GM12891 (cell line): ENCODE results near the gene DYNLT1.
"Not testable (repeated sequence)": the region's sequence is repeated elsewhere in the genome, so short reads cannot be mapped to it uniquely, and the experiment has no call there.

Source experiments
- DNase-seq: peaks from one replicate; pipeline ENCODE4 v3.0.0; 2011; ENCODE audit warnings: low spot score; ENCODE audit not compliant: insufficient read length
- FAIRE-seq: peaks from 2 replicates; lab custom pipeline; 2011; peaks lifted over from hg19 to GRCh38; lab: Jason Lieb, UNC
- PAX5 ChIP-seq: IDR thresholded peaks from 2 replicates; pipeline ENCODE4 v1.6.1; 2011; ENCODE audit warnings: low read length, moderate library complexity, mild to moderate bottlenecking; ENCODE audit not compliant: insufficient read depth, severe bottlenecking
- POLR2A ChIP-seq: IDR thresholded peaks from 2 replicates; pipeline ENCODE4 v1.6.1; 2011; ENCODE audit warnings: low read depth, low read length, control low read depth
- POLR2AphosphoS5 ChIP-seq: IDR thresholded peaks from 2 replicates; pipeline ENCODE4 v1.6.1; 2011; ENCODE audit warnings: low read depth, low read length, control low read depth
- POU2F2 ChIP-seq: IDR thresholded peaks from 2 replicates; pipeline ENCODE4 v1.6.1; 2011; ENCODE audit warnings: low read depth, mild to moderate bottlenecking, control low read depth, low read length, moderate library complexity
- SPI1 ChIP-seq: IDR thresholded peaks from 2 replicates; pipeline ENCODE4 v1.6.1; 2011; ENCODE audit warnings: low read depth, low read length, control low read depth
- TAF1 ChIP-seq: IDR thresholded peaks from 2 replicates; pipeline ENCODE4 v1.6.1; 2011; ENCODE audit warnings: low read depth, low read length, control low read depth

The DYNLT1 gene

DNA sequence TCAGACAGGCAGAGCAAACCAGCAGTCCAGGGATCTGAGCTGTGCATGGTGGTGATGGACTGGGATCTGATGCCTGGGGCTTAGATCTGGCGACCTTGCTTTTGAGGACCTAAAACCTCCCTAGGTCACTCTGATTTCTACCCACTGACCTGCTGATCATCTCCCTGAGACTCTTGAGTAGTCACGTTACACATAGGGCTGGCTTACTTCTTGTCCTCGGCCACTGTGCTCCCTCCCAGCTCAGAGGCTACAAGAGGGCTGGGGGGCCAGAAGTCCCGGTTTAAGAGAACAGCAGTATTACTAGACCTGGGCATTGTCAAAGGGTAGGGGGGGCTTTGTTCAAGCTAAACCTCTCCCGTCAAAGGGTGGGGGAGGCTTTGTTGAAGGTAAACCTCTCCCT, 5.5 kb downstream of the DYNLT1 start:
- DNase-seq (no peak), FAIRE-seq (no peak)
- TF ChIP-seq TAF1, result no peak

DNA sequence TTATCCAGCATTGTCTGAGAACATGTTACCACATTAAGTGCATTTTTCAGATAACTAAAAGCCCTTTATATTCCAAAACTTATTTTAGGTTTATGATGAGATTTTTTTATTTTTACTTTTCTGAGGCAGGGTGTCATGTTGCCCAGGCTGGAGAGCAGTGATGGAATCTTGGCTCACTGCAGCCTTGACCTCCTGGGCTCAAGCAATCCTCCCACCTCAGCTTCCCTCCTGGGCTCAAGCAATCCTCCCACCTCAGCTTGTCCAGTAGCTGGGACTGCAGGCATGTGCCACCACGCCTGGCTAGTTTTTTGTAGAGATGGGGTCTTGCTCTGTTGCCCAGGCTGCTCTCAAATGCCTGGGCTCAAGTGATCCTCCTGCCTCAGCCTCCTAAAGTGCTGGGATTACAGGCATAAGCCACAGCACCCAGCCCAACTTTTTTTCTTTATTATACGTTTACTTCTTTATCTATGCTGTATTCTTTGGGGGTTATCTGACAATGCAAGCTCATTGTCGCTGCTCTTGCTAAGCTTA, 6.2 kb downstream of the DYNLT1 start:
- TF ChIP-seq TAF1 (no peak), SPI1 (no peak), POLR2A (no peak), POU2F2 (no peak), PAX5 (no peak)
- FAIRE-seq (no peak), DNase-seq (no peak)

DNA sequence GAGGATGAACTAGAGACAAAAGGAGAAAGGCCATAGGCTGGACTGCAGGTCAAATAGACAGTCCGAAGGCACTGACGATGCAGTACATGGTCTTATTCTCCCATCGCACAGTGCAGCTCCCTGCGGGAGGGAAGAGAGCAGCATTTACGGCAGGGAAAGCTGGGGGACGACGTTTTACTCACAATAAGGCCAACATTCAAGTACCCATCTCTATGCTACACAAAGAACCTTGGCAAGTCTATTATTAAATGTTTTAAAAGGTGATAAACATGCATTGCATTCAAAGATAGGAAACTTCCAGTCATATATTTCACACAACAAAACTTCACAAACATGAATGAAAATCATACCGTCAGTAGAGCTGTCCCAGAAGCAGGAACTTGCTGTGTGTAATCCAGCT, 7.8 kb downstream of the DYNLT1 start:
- FAIRE-seq, result no peak
- TF ChIP-seq TAF1, result no peak
- TF ChIP-seq SPI1, result no peak
- no peak for DNase-seq

DNA sequence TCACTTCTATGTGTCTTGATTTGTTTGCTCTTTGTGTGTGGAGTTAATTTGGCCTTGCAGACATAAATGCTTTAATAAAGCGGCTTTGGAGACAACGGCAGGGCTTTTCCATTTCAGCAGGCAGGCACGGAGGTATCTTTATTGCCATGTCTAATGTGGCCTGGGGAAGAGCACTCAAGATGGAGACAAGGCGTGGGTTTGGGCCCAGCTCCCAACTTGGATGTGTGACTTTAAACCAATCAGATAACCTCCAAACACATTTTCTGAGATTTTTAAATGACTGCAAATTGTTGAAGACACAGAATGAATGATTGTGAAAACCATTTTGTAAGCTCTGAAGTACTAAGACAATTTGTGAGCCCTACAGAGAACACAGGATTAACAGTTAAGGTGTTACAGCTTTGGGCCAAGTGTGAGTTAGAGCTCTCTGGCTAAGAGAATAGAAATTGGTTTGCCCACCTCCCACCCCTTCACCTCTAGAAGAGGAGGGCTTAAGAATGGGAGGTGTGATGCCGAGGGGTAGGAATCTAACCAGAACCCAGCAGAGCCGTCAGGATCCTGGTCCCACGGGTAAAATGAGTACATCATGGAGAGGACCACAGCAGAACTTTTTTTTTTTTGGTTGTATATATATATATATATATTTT, 9.0 kb downstream of the DYNLT1 start:
- FAIRE-seq (no peak), DNase-seq (no peak)
- TF ChIP-seq SPI1, result no peak
- TF ChIP-seq POLR2A, result no peak
- TF ChIP-seq POU2F2, result no peak
- TF ChIP-seq POLR2AphosphoS5, result no peak
- no peak for TF ChIP-seq PAX5
- no peak for TF ChIP-seq TAF1

DNA sequence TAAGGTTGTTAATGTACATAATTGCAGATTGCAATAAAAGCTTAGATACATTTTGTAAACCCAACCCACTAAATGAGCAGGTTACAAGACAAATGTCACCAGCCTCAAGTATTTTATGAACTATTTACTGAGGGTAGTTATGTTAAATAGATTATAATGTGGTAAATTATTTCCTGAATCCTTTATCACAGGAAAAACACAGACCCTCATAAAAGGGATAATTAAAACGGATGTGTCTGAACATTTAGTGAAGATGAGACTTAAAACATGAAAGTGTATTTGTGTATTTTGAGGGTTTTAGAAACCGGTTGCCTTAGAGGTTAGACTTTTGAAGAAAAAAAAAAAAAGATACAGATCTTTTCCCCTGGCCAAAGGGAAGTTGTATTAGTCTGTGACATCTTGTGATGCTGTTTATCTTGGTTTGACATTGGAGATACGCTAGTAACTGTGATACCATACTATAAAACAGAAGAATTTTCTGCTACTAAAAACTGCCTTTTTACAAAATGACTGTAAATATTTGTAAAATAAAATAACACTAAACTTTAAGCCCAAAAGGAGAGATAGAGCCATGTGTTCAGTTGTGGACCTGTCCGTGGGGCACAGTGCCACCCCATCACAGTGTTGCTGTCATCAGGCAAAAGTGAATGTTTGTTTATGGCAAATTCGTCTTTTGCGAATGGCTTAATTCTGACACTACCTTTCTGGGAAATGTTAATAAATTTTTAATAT, 9.7 kb downstream of the DYNLT1 start:
- no peak for DNase-seq
- TF ChIP-seq SPI1 (no peak), POLR2A (no peak; the same call in 1 of the 2 replicates), POLR2AphosphoS5 (no peak), PAX5 (no peak), POU2F2 (no peak), TAF1 (no peak)

DNA sequence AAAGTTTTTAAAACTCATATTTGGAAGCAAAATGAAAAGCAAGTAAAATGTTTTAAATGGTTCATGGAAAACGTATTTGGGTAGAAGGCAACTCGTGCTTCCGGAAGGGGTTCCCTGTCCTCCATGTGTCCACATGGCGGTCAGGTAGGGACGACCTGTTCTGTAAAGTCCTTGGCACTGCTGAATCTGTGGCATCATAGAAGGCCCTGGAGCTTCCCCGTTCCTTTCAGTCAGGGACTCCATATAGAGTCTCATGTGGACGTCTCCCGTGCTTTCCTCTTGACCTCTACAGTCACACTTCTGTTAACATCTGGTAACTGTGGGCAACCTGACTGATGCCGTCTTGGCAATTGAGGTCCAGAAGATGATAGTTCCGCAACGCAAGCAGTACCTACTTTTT, 11.4 kb downstream of the DYNLT1 start:
- FAIRE-seq, result no peak
- no peak for DNase-seq
- TF ChIP-seq TAF1 (no peak), SPI1 (no peak), PAX5 (no peak), POU2F2 (no peak), POLR2A (no peak), POLR2AphosphoS5 (no peak)

More for the DNA sequence above, 9.7 kb downstream of the DYNLT1 start:
- no peak for FAIRE-seq

DNA sequence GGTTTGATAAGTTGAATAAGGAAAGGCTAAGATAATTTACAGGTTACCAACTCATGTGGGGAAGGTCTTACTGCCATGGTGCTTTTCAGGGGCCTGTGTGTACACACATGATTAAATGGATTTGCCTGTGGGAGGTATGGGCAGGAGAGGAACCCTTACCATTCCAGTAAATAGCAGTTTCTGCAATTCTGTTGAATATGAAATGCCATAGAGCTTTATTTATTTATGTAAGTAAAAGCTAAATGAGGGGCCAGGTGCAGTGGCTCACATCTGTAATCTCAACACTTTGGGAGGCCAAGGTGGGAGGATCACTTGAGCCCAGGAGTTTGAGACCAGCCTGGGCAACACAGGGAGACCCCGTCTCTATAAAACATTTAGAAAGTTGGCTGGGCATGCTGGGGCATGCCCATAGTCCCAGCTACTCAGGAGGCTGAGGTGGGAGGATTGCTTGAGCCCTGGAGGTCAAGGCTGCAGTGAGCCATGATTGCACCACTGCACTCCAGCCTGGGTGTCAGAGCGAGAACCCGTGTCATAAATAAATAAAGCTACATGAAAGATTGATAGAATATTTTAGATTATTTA, 11.9 kb downstream of the DYNLT1 start:
- DNase-seq, FAIRE-seq: not testable (repeated sequence)

DNA sequence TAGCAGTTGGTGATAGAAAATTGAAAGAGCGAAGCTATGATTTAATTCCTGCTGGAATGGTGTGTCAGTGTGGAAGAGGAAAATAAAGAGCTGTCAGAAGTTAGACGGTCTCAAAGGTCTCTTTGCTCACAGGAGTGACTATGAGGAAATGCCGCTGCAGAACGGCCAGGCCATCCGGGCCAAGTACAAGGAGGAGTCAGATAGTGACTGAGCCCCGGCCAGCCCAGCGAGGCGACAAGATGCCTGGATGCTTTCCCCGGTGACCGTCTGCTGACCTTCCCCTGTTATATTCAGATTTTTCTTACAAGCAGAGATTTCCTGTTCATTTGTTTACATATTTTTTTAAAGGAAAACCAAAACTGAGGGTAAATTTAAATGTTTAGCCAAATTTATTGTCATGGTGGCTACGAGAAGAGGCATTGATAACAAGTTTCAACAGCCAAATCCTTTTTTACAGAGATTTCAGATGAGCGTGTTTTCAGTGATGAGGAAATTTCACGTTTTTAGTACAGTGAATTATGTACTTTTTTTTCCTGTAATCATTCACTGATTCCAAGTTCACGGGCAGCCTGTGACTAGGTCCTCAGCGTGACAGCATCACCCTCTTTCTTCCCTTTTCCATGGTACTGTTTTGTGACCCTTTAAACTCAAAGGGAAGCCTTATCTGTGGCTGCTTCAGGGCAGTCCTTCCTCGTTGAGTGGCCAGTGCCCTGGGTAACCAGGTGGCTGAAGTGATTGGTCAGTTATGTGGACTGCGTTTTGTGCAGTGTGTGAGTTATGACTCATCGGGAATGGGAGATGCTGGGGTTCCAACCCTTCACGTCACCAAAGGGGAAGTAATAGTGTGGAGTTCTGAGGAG, 12.6 kb downstream of the DYNLT1 start:
- no peak for DNase-seq
- TF ChIP-seq TAF1 (no peak), PAX5 (no peak), SPI1 (no peak), POLR2A (no peak), POU2F2 (no peak), POLR2AphosphoS5 (no peak)
- peak; percentile 82 for FAIRE-seq

DNA sequence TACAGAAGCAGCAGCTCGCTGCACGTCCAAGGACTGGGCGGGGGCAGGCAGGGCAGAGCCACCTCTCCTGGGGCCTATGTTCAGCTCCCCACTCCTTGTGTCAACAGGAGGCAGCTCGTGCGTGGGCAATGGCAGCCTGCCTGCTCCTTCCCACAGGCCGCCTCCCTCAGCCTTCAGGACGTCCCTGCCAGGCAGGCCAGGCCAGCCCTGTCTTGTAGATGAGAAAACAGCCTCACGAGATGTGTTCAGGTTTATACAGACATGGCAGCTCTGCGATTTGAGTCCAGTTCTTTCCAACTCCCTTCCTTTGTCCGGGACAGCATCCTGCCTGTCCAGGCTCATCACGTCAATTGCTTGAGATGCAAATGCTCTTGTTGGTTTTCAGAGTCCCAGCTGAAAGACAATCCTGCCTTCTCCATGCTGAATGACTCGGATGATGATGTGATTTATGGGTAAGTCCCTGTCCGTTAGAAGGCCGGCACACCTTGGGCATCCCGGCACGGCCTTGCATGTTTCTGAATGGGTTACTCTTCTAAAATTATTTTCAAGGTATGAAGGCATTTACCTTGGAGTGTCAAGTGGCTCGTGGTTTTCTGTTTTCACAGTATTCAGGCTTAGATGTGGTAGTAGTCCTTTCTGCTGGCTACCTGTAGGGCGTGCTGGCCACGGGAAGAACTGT, 13.5 kb downstream of the DYNLT1 start:
- DNase-seq, result no peak
- TF ChIP-seq TAF1, result no peak
- no peak for TF ChIP-seq POLR2AphosphoS5
- no peak for TF ChIP-seq POLR2A
- no peak for TF ChIP-seq SPI1
- TF ChIP-seq POU2F2, result no peak
- no peak for TF ChIP-seq PAX5
- FAIRE-seq, result no peak

DNA sequence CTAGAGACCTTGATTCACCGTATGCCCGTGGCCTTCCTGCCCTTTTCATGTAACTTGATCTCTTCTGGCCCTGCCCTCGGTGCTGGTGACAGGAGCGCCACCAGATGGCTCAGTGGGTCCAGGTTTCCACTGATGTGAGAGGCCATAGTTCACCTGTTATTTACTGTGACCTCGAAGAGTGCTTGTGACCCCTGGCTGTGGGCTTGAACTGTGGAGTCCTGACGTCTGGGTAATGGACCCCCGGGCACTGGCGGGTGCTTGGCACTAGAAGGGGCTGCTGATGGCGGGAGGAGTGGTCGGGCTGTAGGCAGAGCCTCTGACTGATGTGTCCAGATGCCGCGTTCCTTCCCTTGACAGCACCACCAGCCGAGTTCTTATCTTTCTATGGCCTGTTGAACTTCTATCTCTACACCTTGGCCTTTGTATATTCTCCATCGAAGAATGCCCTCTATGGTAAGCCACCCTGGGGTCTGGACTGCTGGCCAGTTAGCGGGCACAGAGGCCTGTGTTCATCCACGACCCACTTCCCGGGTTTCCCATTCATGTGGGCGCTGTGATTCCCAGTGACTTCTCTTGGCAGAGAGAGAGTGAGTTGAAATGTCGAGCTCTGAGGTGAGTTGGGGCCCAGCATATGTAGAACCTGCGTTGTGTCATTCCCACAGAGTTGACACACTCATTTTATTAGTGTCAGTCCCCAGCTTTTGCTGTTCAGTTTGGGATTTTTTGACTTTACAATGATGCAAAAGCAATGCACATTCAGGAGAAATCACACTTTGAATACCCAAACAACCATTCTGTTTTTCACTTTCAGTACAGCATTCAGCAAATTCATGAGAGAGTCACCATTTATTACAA, 14.9 kb downstream of the DYNLT1 start:
- FAIRE-seq (no peak), DNase-seq (no peak)
- TF ChIP-seq PAX5 (no peak), POU2F2 (no peak), POLR2AphosphoS5 (no peak), SPI1 (no peak), TAF1 (no peak), POLR2A (no peak)
